ENCODE measurements around the gene MAP4K3.

- no peak for TF ChIP-seq EZH2 (IDR thresholded peaks at IDR 0.05; ENCODE audit: borderline replicate concordance, low read depth, low read length)
- TF ChIP-seq BDP1 (IDR thresholded peaks at IDR 0.05; ENCODE audit: insufficient read depth, insufficient read length), result no peak
- TF ChIP-seq MYC (IDR thresholded peaks at IDR 0.05; ENCODE audit: low read depth, low read length), result no peak
- TF ChIP-seq MYC (CRISPR knock-in tag; IDR thresholded peaks at IDR 0.05; ENCODE audit: borderline replicate concordance, low read depth), result no peak
- no peak for TF ChIP-seq JUND (IDR thresholded peaks at IDR 0.05; ENCODE audit: borderline replicate concordance, low read depth, low read length)
- TF ChIP-seq JUND (tag; IDR thresholded peaks at IDR 0.05; ENCODE audit: borderline replicate concordance, low read depth, low read length), result no peak
- TF ChIP-seq CREM (IDR thresholded peaks at IDR 0.05; ENCODE audit: low read depth), result 0 out of 2 replicates have a peak, but pooled peaks have one; percentile 3
- TF ChIP-seq E2F1 (CRISPR knock-in tag; IDR thresholded peaks at IDR 0.05), result no peak
- no peak for TF ChIP-seq CHD2 (IDR thresholded peaks at IDR 0.05; ENCODE audit: low read depth, low read length)
Measured at GRCh38 chr2:39411181-39411944, 25.7 kb downstream of the MAP4K3 start.
